ENCODE data around the gene ADAMTS9. TPM values are rescaled to one million over a fixed set of nuclear protein-coding genes. Genes with fewer than 3 reads are reported as not detected.

The ADAMTS9 gene
- total RNA-seq, 4 donors from 2014 or later, result 36.4 to 218 (median 99.1) TPM

DNA sequence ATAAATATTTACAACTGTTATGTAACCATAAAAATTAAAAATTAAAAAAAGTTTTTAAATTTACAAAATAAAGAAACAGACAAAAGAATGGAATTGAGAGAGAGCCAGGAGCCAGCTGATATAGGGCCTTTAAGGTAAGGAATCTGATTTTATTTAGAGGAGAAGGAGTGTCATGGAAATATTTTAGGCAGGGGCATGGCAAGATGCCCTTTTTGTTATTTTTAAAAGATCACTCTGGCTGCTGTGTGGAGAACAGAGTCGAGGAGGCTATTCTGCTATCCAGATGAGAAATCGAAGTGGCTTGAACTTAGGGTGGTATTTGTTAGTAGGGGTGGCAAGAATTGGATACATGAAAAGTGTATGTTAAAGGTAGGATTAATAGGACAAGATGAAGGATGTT, 9.1 kb upstream of the ADAMTS9 start:
- TF ChIP-seq, protein P1, sequence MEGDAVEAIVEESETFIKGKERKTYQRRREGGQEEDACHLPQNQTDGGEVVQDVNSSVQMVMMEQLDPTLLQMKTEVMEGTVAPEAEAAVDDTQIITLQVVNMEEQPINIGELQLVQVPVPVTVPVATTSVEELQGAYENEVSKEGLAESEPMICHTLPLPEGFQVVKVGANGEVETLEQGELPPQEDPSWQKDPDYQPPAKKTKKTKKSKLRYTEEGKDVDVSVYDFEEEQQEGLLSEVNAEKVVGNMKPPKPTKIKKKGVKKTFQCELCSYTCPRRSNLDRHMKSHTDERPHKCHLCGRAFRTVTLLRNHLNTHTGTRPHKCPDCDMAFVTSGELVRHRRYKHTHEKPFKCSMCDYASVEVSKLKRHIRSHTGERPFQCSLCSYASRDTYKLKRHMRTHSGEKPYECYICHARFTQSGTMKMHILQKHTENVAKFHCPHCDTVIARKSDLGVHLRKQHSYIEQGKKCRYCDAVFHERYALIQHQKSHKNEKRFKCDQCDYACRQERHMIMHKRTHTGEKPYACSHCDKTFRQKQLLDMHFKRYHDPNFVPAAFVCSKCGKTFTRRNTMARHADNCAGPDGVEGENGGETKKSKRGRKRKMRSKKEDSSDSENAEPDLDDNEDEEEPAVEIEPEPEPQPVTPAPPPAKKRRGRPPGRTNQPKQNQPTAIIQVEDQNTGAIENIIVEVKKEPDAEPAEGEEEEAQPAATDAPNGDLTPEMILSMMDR (IDR thresholded peaks at IDR 0.05; ENCODE audit: low read depth), result no peak

DNA sequence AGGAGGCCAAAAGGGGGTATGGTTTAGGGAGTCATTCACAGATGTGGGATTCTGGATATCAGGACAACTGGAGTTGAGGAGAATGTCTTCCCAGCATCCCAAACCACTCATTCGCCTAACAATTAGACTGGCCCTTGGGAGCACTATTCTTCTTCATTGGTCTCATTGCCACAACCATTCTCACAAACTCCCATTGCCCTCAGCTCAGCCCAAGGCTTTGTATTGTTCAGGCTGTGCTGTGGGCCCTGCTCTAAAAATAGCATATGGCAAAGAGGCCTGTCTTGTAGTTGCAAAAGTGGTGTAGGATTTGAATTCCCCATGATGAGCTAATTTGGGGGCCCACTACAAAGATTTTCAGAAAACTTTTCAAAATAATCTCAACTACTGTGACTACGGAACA, 6.3 kb upstream of the ADAMTS9 start:
- TF ChIP-seq, protein P1 (IDR thresholded peaks at IDR 0.05; ENCODE audit: low read depth), result no peak

- TF ChIP-seq, protein P1 (IDR thresholded peaks at IDR 0.05; ENCODE audit: low read depth), result no peak
These were observed 5.2 kb upstream of the ADAMTS9 start for GRCh38 chr3:64693031-64693430.

DNA sequence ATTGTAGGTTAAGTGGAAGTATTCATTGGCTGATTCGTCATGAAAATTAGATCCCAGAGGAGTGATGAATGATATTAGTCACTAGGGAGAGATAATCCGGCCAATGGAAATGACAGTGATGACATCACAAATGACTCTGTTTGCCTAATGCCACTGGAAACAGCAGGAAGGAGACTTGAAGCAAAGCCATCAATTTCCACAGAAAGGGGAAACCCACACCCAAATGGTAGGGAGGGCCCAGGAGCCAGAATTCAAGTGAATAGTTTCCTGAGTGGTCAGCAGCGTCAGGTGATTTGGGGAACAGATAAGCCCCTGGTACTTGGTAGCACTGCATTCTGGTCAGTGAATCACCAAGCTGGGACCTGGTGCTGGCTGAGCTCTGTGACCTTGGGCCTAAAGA, 3.3 kb upstream of the ADAMTS9 start:
- TF ChIP-seq, protein P1 (IDR thresholded peaks at IDR 0.05; ENCODE audit: low read depth), result no peak

GRCh38 chr3:64687086-64687780, 567 bp downstream of the ADAMTS9 start:
- TF ChIP-seq, protein P1 (IDR thresholded peaks at IDR 0.05; ENCODE audit: low read depth), result no peak

DNA sequence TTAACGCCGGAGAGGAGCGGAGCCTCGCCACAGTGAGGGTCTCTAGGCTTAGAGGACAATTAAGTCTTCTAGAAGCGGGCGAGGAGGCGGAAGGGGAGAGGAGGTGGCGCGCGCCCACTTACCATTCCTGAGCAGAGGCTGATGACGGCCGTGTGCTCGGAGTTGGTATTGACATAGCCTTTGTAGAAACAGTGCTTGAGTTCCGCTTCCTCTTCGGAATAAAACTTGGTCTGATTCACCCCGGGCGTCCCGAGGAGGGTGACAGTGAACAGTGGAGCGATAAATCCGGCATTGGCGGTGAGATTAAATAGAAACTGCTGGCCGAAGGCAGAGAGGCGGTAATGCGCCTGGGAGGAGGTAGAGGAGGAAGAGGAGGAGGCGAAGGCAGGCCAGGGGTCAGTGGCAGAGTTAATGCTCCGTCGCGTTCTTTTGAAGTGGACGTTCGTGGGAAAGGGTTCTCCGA, 1.3 kb downstream of the ADAMTS9 start:
- TF ChIP-seq, protein P1 (IDR thresholded peaks at IDR 0.05; ENCODE audit: low read depth), result no peak

- TF ChIP-seq, protein P1 (IDR thresholded peaks at IDR 0.05; ENCODE audit: low read depth), result no peak
These were observed 1.9 kb downstream of the ADAMTS9 start for GRCh38 chr3:64685800-64686445.

Data from subcutaneous adipose tissue (tissue), 4 donors.